ENCODE data around the gene TFG.

DNA sequence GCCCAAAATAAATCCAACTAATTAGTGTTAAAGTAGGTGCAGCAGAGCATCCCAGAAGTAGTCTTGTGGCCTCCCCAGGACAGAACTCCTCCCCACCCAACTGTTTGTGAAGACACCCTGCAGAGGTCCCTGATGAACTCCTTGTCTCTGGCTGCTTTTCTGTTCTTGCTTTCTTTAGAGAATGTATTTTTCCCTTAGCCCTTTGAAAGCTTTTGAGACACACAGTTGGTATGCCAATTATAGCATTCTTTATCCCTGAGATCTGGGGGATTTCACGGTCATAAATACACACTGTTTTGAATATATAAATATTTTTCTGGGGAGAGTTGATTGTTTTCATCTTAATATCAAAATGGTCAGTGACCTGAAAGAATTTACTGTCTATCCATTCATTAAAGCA, 9.8 kb downstream of the TFG start:
- TF ChIP-seq POLR2A (IDR thresholded peaks at IDR 0.05), result no peak
- TF ChIP-seq, protein P1, sequence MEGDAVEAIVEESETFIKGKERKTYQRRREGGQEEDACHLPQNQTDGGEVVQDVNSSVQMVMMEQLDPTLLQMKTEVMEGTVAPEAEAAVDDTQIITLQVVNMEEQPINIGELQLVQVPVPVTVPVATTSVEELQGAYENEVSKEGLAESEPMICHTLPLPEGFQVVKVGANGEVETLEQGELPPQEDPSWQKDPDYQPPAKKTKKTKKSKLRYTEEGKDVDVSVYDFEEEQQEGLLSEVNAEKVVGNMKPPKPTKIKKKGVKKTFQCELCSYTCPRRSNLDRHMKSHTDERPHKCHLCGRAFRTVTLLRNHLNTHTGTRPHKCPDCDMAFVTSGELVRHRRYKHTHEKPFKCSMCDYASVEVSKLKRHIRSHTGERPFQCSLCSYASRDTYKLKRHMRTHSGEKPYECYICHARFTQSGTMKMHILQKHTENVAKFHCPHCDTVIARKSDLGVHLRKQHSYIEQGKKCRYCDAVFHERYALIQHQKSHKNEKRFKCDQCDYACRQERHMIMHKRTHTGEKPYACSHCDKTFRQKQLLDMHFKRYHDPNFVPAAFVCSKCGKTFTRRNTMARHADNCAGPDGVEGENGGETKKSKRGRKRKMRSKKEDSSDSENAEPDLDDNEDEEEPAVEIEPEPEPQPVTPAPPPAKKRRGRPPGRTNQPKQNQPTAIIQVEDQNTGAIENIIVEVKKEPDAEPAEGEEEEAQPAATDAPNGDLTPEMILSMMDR (IDR thresholded peaks at IDR 0.05), result no peak

Measured in body of pancreas (tissue), 4 donors.